GM18909 (cell line): ENCODE measurements around the gene KLF2.

Experiments
- ATAC-seq: cut with Tn5 transposase; IDR thresholded peaks from one replicate; pipeline ENCODE4 v1.9.1; 2021; ENCODE audit warnings: mild to moderate bottlenecking; ENCODE audit not compliant: unreplicated experiment, poor library complexity

Gene KLF2

DNA sequence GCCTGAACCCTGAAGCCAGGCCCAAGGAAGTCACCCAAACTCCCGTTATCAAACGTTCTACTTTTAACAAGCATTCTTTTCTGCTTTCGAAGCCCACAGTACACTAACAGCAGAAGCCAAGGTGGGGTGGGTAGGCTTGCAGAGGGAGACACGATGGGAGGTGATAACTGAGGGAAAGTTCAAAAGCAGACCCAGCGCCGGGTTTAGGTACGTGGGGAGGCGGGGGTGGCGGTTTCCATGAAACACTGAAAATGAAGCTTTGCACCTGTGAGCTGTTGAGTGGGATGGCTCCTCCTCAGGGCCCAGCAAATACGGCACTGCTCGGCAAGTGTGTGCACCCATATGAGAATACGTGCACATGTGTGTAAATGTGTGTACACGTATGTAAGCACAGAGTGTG lies 49.8 kb downstream of the KLF2 start:
- ATAC-seq, result no peak

DNA sequence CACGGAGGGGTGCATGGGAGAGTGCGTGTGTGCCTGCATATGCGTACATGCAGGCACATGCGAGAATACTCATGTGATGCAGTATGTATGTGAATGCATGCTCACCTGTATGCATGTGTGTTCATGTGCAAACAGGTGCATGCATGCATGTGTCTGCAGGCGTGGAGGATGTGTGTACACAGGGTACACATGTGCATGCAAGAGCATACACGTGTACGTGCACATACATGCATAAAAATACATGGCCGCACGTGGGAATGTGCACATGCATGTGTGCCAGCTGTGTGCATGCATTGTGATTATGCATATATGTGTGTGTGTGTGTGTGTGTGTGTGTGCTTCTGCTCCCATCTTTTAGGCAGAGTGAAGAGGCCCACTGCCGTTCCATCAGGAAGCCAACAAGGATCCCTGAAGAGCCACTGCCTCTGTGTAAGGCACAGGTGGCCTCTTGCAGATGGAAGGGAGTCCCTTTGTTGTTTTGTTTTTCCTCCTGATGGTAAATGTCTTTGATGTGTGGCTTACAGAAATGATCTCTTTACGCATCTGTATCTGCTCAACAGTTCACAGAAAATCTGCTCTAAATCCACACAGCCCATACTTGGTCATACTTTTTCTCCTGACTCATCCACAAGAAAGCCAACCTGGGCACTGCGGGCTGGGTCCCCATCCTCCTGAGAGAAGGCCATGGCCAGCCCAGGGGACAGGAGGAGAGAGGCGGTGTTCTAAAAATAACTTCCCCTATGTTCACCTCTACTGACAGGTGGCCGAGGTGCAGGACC lies 50.7 kb downstream of the KLF2 start:
- no peak for ATAC-seq

DNA sequence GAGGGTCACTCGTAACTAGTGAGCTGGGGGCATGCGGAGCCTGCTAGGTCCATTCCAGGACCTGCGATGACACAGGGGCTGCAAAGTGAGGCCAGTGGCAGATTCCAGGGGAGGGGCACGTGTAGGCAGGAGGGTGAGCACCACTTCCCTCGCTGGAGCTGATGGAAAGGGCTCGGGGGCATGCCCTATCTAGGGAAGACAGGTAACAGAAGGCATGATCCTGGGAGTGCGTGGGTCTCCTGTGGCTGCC lies 51.2 kb downstream of the KLF2 start:
- ATAC-seq, result no peak

DNA sequence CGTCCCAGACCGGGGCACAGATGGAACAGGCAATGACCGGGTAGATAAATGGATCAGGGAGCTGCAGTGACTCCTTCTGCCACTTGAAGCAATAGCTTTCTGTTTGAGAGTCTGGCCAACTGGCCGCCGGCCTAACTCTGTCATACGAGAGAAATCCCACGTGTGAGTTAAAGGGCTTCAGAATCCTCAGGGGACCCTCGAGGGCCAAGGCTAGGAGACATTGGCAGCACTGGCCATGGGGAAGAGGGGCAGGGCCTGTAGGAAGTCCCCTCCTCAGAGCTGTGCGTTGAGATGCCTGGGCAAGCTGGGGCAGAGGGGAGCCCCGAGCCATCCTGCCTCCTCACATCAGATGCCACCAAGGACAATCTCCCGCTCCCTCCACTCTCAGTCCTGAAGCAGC lies 51.6 kb downstream of the KLF2 start:
- ATAC-seq, result no peak

DNA sequence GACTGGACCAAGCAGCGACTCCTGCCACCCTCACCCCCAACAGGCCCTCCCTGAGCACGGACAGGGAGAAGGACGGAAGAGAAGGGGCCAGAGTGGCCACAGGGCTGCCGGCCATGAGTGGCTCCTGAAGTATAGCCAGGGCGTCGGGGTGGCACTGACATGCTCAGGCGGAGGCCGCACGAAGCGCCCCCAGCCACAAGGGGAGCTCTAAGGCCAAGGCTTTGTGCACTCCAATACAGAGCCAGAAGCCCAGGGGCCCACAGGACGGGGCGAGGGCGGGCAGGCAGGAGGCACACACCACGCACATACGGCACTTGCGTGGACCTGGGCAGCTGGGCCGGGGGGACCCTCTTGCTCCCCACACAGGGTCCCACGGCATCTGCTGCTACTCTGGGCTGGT lies 52.0 kb downstream of the KLF2 start:
- ATAC-seq, result no peak

DNA sequence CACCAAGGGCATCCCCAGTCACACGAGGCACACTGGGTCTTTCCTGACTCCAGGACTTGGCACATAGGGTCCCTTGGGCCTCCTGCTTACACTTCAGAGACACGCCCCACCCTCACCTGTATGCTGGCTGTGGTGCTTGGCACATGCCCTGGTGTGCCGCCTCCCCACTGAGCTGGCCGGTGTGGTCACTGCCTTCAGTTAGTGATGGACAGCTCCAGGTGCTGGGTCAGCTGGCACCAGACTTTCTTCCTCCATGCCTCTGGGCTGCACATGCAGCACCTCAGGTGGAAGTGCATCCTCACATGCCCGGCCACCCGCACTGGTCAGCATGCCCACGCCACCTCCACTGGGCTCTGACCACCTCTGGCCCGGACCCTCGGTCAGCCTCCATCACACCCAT lies 52.9 kb downstream of the KLF2 start:
- ATAC-seq, result no peak
